SK-N-SH (cell line): ENCODE measurements around the gene ZFHX3. TPM values are rescaled to one million over a fixed set of nuclear protein-coding genes. Genes with fewer than 3 reads are reported as not detected.

Experiments
- CTCF ChIA-PET: fragments of 300-600, 350-600 bp; formaldehyde crosslinking; extraction: SDS; loops from one replicate; lab custom pipeline; 2021; lab: Yijun Ruan, JAX
- POLR2A ChIA-PET: fragments of 350-600 bp; sonication (Branson Sonifier 250); formaldehyde crosslinking; extraction: SDS; loops from one replicate; lab custom pipeline; 2020; ENCODE audit warnings: antibody characterized with exemption, inconsistent platforms; lab: Yijun Ruan, JAX
- DNase-seq: peaks from one replicate; pipeline ENCODE4 v3.0.0; 2012
- H2AFZ ChIP-seq: fragments of 200-600 bp; sonication (generic); 2 replicates; pipeline ENCODE4 v1.8.1; 2016; ENCODE audit warnings: antibody characterized with exemption, mild to moderate bottlenecking, low read depth
- H3F3A ChIP-seq: fragments of 200-600 bp; sonication (generic); replicated peaks from 2 replicates; pipeline ENCODE3; 2016; ENCODE audit warnings: antibody characterized with exemption, mild to moderate bottlenecking; ENCODE audit not compliant: insufficient read depth
- H3K27ac ChIP-seq, 2 experiments: fragments of 200-500 bp in 1 of 2; fragments of 200-600 bp in 1 of 2; sonication (Bioruptor generic) in 1 of 2; sonication (generic), shearing (Covaris generic) in 1 of 2; 2 replicates each; pipeline versions ENCODE4 v1.5.1 to v1.6.1; 2014 to 2016; ENCODE audit warnings: low read depth in 2 of 2, inconsistent platforms in 1 of 2, low read length in 1 of 2, mild to moderate bottlenecking in 1 of 2, mixed read lengths in 1 of 2
- H3K27me3 ChIP-seq: fragments of 200-600 bp; sonication (generic), shearing (Covaris generic); 2 replicates; pipeline ENCODE4 v1.6.1; 2016; ENCODE audit warnings: mixed run types; ENCODE audit not compliant: insufficient read depth
- H3K36me3 ChIP-seq, 2 experiments: fragments of 200-500 bp in 1 of 2; fragments of 200-600 bp in 1 of 2; sonication (Bioruptor generic) in 1 of 2; sonication (generic) in 1 of 2; replicated peaks in 1 of 2; 2 replicates each; pipeline versions ENCODE3 to v1.5.1; 2014 to 2016; ENCODE audit warnings: low read length in 1 of 2, mild to moderate bottlenecking in 1 of 2; ENCODE audit not compliant: insufficient read depth in 2 of 2, control insufficient read depth in 1 of 2
- H3K4me1 ChIP-seq, 2 experiments: fragments of 200-500 bp in 1 of 2; fragments of 200-600 bp in 1 of 2; sonication (Bioruptor generic) in 1 of 2; sonication (generic), shearing (Covaris generic) in 1 of 2; 2 replicates each; pipeline versions ENCODE4 v1.5.1 to v1.6.1; 2014 to 2016; ENCODE audit warnings: low read depth in 1 of 2, low read length in 1 of 2, mixed run types in 1 of 2; ENCODE audit not compliant: insufficient read depth in 2 of 2, control insufficient read depth in 1 of 2
- H3K4me2 ChIP-seq: fragments of 200-600 bp; sonication (generic), shearing (Covaris generic); 2 replicates; pipeline ENCODE4 v1.6.1; 2017; ENCODE audit warnings: mixed run types
- H3K4me3 ChIP-seq, 2 experiments: fragments of 200-500 bp in 1 of 2; fragments of 200-600 bp in 1 of 2; sonication (Bioruptor generic) in 1 of 2; sonication (generic), shearing (Covaris generic) in 1 of 2; 2 replicates each; pipeline versions ENCODE4 v1.5.1 to v1.8.1; 2014 to 2016; ENCODE audit warnings: low read depth in 2 of 2, inconsistent platforms in 1 of 2, low read length in 1 of 2, mild to moderate bottlenecking in 1 of 2, mixed read lengths in 1 of 2, moderate library complexity in 1 of 2
- H3K79me2 ChIP-seq: fragments of 200-600 bp; sonication (generic); 2 replicates; pipeline ENCODE4 v1.8.1; 2017; ENCODE audit warnings: mild to moderate bottlenecking; ENCODE audit not compliant: insufficient read depth
- H3K9ac ChIP-seq: fragments of 200-600 bp; sonication (generic); 2 replicates; pipeline ENCODE4 v1.6.1; 2017; ENCODE audit warnings: mixed run types
- H3K9me2 ChIP-seq: fragments of 200-600 bp; sonication (generic); 2 replicates; pipeline ENCODE4 v1.6.1; 2017; ENCODE audit warnings: mixed run types
- H3K9me3 ChIP-seq: fragments of 200-600 bp; sonication (generic); 2 replicates; pipeline ENCODE4 v1.6.1; 2017; ENCODE audit warnings: mixed run types, mild to moderate bottlenecking, moderate library complexity
- H4K20me1 ChIP-seq: fragments of 200-600 bp; sonication (generic); 2 replicates; pipeline ENCODE4 v1.6.1; 2017; ENCODE audit warnings: mild to moderate bottlenecking, mixed run types; ENCODE audit not compliant: insufficient read depth
- CHD2 ChIP-seq: fragments of 150-350 bp; IDR thresholded peaks from 2 replicates; pipeline ENCODE4 v1.6.1; 2018; ENCODE audit warnings: low read length; ENCODE audit not compliant: partially characterized antibody
- EP300 ChIP-seq, 2 experiments: IDR thresholded peaks; 2 replicates each; pipeline versions ENCODE4 v1.4.0 to v1.6.1; 2012; ENCODE audit warnings: borderline replicate concordance in 1 of 2, low read depth in 1 of 2, low read length in 1 of 2
- FOSL2 ChIP-seq: IDR thresholded peaks from 2 replicates; pipeline ENCODE4 v1.4.0; 2012; ENCODE audit warnings: low read depth, mild to moderate bottlenecking, moderate library complexity, borderline replicate concordance
- GATA2 ChIP-seq: sonication (generic); formaldehyde crosslinking; IDR thresholded peaks from 2 replicates; pipeline ENCODE4 v1.5.0; 2020; ENCODE audit warnings: mild to moderate bottlenecking, missing genetic modification reagents
- IRF3 ChIP-seq: fragments of 150-350 bp; IDR thresholded peaks from 2 replicates; pipeline ENCODE4 v1.6.1; 2016; ENCODE audit warnings: mild to moderate bottlenecking, low read depth, low read length
- MXI1 ChIP-seq: IDR thresholded peaks from 2 replicates; pipeline ENCODE4 v1.6.1; 2012; ENCODE audit warnings: mild to moderate bottlenecking, low read depth, low read length, improper control_type of control experiment
- NRF1 ChIP-seq: IDR thresholded peaks from 2 replicates; pipeline ENCODE4 v1.6.1; 2012; ENCODE audit warnings: low read depth, mild to moderate bottlenecking, low read length
- SMC3 ChIP-seq: IDR thresholded peaks from 2 replicates; pipeline ENCODE4 v1.6.1; 2012; ENCODE audit warnings: low read depth, low read length, improper control_type of control experiment
- TCF12 ChIP-seq: IDR thresholded peaks from 2 replicates; pipeline ENCODE4 v1.4.0; 2012
- TEAD4 ChIP-seq: IDR thresholded peaks from 2 replicates; pipeline ENCODE4 v1.4.0; 2012; ENCODE audit warnings: mild to moderate bottlenecking, borderline replicate concordance; ENCODE audit not compliant: insufficient read depth
- USF1 ChIP-seq: IDR thresholded peaks from 2 replicates; pipeline ENCODE4 v1.4.0; 2012; ENCODE audit warnings: low read depth, borderline replicate concordance
- USF2 ChIP-seq: fragments of 150-350 bp; IDR thresholded peaks from 2 replicates; pipeline ENCODE4 v1.6.1; 2017; ENCODE audit warnings: antibody characterized with exemption, low read length, low read depth, borderline replicate concordance
- ZBTB33 ChIP-seq: IDR thresholded peaks from 2 replicates; pipeline ENCODE4 v1.4.0; 2012; ENCODE audit warnings: low read depth, borderline replicate concordance
- WGBS: methylation state at CpG from one replicate; pipeline ENCODE4 v1.1.6; 2017; ENCODE audit warnings: low lambda C conversion rate; 5-methylcytosine and 5-hydroxymethylcytosine counted together
- polyA plus RNA-seq, 3 experiments: library from polyadenylated mRNA; depleted of rRNA; stranded (reverse); fragments of >200 nt; gene quantifications; 2 replicates each; pipeline ENCODE4 v1.2.3, GENCODE V29; 2012

The ZFHX3 gene
- polyA plus RNA-seq, 1 of the 3 experiments (the other 2 are of a cell fraction), result 2.0 TPM

- H3K79me2 ChIP-seq, result peaks cover 85% of the 10 kb centered on the region
- H3F3A ChIP-seq, result peaks cover 10% of the 10 kb centered on the region
- DNase-seq, result no peak
- no peak overlapping the region for H3K27ac ChIP-seq
- H3K4me1 ChIP-seq, result peaks cover 25 to 28% of the 10 kb centered on the region in 2 experiments; a peak in 2 of 4 replicates
- no peak overlapping the region for H2AFZ ChIP-seq
- H3K4me2 ChIP-seq, result no peak overlapping the region
- POLR2A ChIA-PET, result no interaction called here
- peaks cover 68% of the 10 kb centered on the region for H4K20me1 ChIP-seq
- no peak overlapping the region for H3K9ac ChIP-seq
- CTCF ChIA-PET, result interaction anchor here (1.0 to 2.4 kb wide), 3 partner anchors 10 to 104 kb away, joined by 3 to 6 read pairs (median 4); no protein-coding TSS in a partner anchor
- H3K9me3 ChIP-seq, result no peaks in the 10 kb centered on the region
- no peaks in the 10 kb centered on the region for H3K27me3 ChIP-seq
- H3K36me3 ChIP-seq, result peaks cover 0 to 7% of the 10 kb centered on the region in 2 experiments
- H3K9me2 ChIP-seq, result no peaks in the 10 kb centered on the region
- no peak overlapping the region for H3K4me3 ChIP-seq
- TF ChIP-seq USF2, result no peak
- no peak for TF ChIP-seq CHD2
- TF ChIP-seq EP300 (IDR thresholded peaks at IDR 0.05; ENCODE audit: borderline replicate concordance in 1 of 2, low read depth in 1 of 2, low read length in 1 of 2), result no peak
- no peak for TF ChIP-seq USF1
- no peak for TF ChIP-seq IRF3
- no peak for TF ChIP-seq FOSL2
- TF ChIP-seq SMC3, result no peak
- TF ChIP-seq ZBTB33, result no peak
- TF ChIP-seq TCF12, result no peak
- TF ChIP-seq GATA2 (CRISPR knock-in tag), result no peak
- TF ChIP-seq MXI1, result no peak
- TF ChIP-seq TEAD4, result no peak
- no peak for TF ChIP-seq NRF1
- TF ChIP-seq, all 33 proteins: peak for 0
- 64% methylated on average over 5 of the region's 6 CpGs for WGBS
Observed at GRCh38 chr16:72935896-72936295, 112.0 kb downstream of the ZFHX3 start.
